HG02973 (cell line): ENCODE data around the gene GLYATL1B.
"Not testable (repeated sequence)": the region's sequence is repeated elsewhere in the genome, so short reads cannot be mapped to it uniquely, and the experiment has no call there.

Source experiments
- ATAC-seq: cut with Tn5 transposase; IDR thresholded peaks from one replicate; pipeline ENCODE4 v1.9.1; 2021; ENCODE audit warnings: moderate library complexity; ENCODE audit not compliant: unreplicated experiment

The GLYATL1B gene

GRCh38 chr11:59086007-59086406, at the start of gene GLYATL1B:
GLYATL1B (plus strand) TSS chr11:59086307; CDS start chr11:59086307, 0 bp downstream.
- ATAC-seq, result not testable (repeated sequence)

- ATAC-seq, result not testable (repeated sequence)
Observed at GRCh38 chr11:59036542-59036941, 49.6 kb upstream of the GLYATL1B start.

GRCh38 chr11:59037434-59037833, 48.7 kb upstream of the GLYATL1B start:
- not testable (repeated sequence) for ATAC-seq

GRCh38 chr11:59040607-59041006, 45.5 kb upstream of the GLYATL1B start:
- no peak for ATAC-seq

GRCh38 chr11:59051383-59051782, 34.7 kb upstream of the GLYATL1B start:
- peak; percentile 63 for ATAC-seq

- ATAC-seq, result not testable (repeated sequence)
Observed at GRCh38 chr11:59052355-59052754, 33.8 kb upstream of the GLYATL1B start.

- ATAC-seq, result no peak
Observed at GRCh38 chr11:59053387-59053786, 32.7 kb upstream of the GLYATL1B start.

- ATAC-seq, result peak; percentile 91
Observed at GRCh38 chr11:59058120-59059033, 27.7 kb upstream of the GLYATL1B start.

GRCh38 chr11:59060096-59060495, 26.0 kb upstream of the GLYATL1B start:
- ATAC-seq, result not testable (repeated sequence)

- ATAC-seq, result no peak
Observed at GRCh38 chr11:59062602-59063529, 23.2 kb upstream of the GLYATL1B start.

- ATAC-seq, result not testable (repeated sequence)
Observed at GRCh38 chr11:59063996-59064727, 21.9 kb upstream of the GLYATL1B start.

- no peak for ATAC-seq
Observed at GRCh38 chr11:59069087-59069486, 17.0 kb upstream of the GLYATL1B start.

GRCh38 chr11:59076876-59077571, 9.1 kb upstream of the GLYATL1B start:
- ATAC-seq, result peak; percentile 84

- no peak for ATAC-seq
Observed at GRCh38 chr11:59078435-59078834, 7.7 kb upstream of the GLYATL1B start.

GRCh38 chr11:59079086-59079485, 7.0 kb upstream of the GLYATL1B start:
- no peak for ATAC-seq

GRCh38 chr11:59080421-59080820, 5.7 kb upstream of the GLYATL1B start:
- ATAC-seq, result not testable (repeated sequence)

- not testable (repeated sequence) for ATAC-seq
Observed at GRCh38 chr11:59081430-59082020, 4.6 kb upstream of the GLYATL1B start.

- ATAC-seq, result no peak
Observed at GRCh38 chr11:59088162-59088561, 2.1 kb downstream of the GLYATL1B start.

GRCh38 chr11:59093576-59093975, 7.5 kb downstream of the GLYATL1B start:
- not testable (repeated sequence) for ATAC-seq

GRCh38 chr11:59095225-59095624, 9.1 kb downstream of the GLYATL1B start:
- peak; percentile 72 for ATAC-seq
